Fibroblast of upper back skin (primary cell): ENCODE measurements around the gene IGF2BP1.
"Not testable (repeated sequence)": the region's sequence is repeated elsewhere in the genome, so short reads cannot be mapped to it uniquely, and the experiment has no call there.

Experiments
- DNase-seq: peaks from one replicate; pipeline ENCODE4 v3.0.0-alpha.2; 2013

The IGF2BP1 gene

DNA sequence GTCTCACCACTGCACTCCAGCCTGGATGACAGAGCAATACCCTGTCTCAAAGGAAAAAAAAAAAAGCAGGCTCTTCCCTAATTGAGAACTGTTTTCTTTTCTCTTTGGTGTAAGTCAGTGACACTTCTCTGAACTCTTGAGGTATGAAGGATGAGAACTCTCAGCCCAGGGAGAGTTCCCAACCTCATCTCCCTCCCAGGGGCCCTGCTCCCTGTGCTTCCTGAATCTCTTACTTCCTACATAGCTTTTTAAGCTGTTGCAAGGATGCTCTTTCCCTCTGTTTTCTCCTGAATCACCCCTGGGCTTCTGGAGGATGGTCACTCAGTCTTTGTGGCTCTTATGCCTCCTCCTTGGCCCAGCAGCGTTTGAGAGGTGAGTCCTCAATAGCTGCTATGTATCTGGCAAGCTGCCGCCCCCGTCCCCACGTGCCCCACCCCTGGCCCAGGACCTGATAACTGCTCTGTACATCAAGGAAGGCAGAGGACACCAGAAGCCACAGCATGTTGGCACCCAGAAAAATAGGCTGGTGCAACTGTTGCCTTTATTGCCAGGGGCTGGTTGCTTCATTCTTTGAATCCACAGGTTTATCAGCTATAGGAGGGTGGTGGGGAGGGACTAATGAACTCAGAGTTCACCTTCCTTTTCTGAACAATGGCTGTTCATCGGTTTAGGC, 24.0 kb downstream of the IGF2BP1 start:
- DNase-seq: peak; percentile 79

DNA sequence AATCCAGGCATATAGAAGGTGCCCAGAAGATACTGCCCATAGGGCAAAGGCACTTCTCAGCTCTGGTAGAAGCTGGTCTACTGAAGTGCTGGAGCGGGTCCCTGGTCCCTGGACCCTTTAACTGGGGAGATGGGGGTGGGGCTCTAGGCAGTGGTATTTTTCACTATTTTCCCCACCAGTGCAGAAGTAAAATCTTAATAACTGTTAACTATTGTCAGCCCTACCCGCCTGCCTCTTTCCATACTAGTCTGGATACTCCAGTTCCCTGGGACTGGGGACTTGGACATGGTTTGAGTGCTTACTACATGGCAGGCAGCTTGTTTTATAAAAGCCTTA, 24.6 kb downstream of the IGF2BP1 start:
- no peak for DNase-seq

DNA sequence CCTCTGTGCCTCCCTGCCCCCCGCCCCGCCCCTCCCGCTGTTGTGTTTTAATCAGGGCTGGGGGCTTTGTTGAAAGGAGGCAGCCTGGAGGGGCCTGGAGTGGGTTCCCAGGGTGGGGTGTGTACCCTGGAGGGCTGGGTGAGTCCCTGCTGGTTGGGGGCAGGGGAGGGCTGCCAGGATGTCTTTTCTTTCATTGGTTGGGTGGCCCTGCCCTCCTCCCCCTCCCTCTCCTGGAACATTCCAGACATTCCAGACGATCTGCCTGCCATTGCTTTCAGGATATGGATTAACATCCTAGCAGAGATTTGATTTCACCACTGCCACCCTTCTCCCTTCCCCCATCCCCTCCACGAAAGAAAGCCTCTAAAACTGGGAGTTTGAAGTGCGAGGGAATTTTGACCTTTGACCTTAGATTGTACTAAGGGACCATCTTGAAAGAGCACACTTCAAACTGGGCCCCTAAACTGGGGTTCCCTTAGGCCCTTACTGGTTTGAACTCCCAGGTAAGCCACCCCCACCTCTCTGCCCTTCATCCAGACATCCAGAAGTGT, 25.3 kb downstream of the IGF2BP1 start:
- DNase-seq: peak; percentile 94

DNA sequence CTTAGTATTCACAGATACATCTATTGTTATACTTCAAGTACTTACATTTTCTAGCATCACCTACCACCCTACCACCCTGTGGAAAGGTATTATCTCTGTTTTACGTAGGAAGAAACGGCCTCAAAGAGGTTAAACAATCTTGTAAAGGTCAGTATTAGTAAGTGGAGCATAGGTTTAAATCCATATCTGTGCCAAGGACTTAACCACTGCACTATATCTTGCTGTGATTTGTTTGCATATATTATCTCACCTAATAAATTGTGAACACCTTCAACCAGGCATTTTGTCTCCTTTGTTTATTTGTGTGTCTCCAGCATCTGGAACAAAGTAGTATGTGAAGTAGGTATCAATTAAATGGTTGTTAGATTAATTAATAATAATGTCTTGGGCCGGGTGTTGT, 27.3 kb downstream of the IGF2BP1 start:
- no peak for DNase-seq

DNA sequence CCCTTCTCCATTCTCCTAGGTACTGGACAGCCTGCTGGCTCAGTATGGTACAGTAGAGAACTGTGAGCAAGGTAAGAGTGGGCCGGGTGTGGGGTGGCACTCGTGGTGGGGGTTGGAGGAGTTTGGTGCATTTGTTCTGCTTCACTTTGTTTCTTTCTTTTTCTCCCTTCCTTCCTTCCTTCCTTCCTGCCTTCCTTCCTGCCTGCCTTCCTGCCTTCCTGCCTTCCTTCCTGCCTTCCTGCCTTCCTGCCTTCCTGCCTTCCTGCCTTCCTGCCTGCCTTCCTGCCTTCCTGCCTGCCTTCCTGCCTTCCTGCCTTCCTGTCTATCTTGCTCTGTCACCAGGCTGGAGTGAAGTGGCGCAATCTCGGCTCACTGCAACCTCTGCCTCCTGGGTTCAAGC, 29.3 kb downstream of the IGF2BP1 start:
- DNase-seq: not testable (repeated sequence)

DNA sequence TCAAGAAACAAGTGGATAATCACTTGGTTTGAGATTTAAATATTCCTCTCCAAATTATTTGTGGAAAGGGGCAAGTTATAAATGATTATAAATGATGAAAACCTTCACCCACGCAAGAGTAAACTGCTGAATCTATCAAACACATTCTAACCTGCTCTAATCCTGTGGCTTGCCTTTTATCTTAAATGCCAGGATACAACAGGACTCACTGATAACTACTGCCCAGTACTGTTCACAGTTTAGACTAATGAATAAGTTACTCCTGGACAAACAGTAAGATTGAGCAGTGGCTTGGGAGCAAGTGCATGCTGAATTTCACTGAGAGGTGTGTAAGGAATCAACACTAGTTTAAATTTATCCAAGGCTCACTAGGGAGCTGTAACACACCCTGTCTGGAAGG, 31.1 kb downstream of the IGF2BP1 start:
- no peak for DNase-seq

DNA sequence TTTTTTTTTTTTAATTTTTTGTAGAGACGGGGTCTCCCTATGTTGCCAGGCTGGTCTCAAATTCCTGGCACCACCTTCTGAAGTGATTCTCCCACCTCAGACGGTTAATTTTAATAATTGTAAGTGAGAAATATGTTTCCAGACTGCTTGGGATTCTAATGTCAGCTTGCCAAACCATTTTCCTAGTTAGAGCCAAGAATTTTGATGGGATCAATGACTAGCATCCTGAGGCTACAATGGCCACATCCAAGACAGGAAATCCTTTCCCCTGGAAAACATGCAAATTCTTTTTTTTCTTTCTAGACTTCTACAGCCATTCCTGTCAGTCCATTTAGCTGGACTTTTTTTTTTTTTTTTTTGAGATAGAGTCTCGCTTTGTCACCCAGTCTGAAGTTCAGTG, 32.6 kb downstream of the IGF2BP1 start:
- DNase-seq: peak; percentile 79

DNA sequence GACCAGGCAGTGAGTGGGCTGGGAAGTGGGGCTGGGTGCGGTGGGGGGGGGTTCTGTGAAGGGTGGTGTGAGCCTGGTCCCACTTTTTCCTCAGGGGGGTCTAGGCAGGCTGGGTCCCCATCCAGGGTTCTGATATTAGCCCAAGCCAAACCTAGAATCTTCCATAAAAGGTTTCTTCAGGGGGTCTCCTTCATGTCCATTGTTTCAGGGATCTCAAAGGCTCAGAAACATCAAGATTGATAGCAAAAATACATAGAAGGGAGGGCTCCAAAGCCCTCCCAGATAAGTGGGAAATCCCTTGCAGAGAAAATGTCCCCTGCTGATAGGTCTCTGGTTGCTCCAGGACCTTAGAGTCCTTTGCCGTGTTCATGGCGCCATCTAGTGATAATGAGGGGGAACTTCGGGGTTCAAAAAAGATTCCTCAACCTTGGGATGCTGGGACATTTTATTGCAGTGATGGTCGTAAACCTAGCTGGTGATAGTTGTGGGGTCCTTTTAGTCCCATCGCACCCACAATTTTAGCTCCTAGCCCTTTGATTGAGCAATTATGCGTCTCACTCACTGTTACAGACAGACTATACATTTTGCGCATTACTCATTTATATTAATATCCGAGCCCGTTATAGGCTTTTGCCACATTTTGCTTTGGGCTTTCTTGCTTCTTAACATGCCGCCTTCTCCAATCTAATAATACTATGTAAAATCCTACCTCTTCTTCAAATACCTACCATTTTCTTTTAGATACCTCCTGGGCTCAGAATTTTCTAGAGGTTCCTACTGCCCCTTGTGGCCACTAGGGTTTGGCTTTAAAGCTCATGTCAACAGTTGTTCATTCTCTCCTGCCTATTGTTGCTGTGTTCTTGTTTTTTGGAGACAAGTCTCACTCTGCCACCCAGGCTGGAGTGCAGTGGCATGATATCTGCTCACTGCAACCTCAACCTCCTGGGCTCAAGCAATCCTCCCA, 35.1 kb downstream of the IGF2BP1 start:
- DNase-seq: peak; percentile 84

DNA sequence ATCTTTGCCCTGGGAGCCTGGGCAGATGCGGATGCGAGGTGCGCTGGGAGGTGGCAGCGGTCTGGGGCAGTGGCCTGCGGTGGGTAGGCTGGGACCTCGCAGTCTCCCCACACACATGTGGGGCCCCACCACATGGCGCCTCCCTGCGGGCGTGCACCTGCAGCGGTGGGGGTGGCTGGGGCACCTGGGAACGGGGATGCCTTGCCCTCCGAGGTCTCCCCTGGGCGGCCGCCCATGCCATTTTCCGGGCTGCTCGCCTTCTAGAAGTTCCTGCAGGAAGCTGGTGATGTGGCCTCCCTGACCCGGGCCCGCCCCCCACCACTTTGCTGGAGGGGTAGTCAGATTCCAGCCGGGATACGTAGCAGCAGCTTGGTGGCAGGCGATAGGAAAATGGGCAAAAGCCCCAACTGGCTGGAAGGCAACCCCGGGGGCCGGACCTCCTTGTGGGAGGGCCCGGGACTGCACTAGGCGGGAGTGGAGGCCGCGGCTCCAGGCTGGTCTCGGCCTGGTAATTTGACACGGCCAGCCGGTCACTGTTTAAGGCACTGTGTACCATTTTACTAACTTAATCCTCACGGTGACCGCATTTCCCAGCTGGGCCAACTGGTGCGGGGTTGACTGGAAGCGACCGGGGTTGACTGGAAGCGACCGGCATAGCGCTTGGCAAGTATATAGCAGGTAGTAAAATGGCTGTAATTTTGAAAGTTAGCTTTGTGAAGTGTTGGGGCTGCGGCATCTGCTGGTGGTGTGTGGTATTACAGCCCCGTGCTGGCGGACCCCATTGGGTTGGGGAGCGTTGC, 38.5 kb downstream of the IGF2BP1 start:
- DNase-seq: peak; percentile 41

DNA sequence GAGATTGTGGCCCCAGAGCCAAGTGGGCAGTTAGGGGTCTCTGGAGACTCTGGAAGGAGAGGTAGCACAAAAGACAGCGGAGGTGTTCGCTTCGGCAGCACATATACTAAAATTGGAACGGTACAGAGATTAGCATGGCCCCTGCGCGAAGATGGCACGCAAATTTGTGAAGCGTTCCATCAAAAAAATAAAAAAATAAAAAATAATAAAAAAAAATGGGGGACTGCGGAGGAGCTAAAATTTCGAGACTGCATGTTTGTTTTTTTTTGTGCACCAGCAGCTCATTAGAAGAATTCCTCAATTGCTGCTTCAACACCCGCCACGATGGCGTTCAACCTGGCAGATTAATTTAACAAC, 39.1 kb downstream of the IGF2BP1 start:
- no peak for DNase-seq

DNA sequence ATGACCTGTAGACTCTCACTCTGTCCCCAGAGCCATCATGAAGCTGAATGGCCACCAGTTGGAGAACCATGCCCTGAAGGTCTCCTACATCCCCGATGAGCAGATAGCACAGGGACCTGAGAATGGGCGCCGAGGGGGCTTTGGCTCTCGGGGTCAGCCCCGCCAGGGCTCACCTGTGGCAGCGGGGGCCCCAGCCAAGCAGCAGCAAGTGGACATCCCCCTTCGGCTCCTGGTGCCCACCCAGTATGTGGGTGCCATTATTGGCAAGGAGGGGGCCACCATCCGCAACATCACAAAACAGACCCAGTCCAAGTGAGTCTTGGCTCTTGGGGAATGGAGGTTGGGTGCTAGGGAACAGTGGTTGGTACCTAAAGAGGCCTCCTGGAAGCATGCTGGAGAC, 41.0 kb downstream of the IGF2BP1 start:
- no peak for DNase-seq

DNA sequence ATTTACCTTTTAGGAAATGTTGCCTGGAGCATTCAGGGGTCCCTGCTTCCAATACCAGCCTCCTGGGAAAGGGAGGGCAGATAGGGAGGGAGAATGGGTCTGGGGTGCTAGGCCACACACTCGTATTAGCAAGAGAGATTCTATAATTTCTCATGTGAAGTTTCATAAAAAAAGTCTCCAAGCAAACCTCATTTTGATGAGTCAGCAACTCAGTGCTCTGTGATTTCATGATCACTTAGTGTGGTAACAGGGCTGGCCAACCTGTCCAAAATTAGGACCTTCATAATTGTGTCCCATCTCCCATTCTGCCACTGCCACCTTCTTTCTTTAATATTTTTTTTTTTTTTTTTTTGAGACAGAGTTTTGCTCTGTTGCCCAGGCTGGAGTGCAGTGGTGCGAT, 41.4 kb downstream of the IGF2BP1 start:
- DNase-seq: no peak

DNA sequence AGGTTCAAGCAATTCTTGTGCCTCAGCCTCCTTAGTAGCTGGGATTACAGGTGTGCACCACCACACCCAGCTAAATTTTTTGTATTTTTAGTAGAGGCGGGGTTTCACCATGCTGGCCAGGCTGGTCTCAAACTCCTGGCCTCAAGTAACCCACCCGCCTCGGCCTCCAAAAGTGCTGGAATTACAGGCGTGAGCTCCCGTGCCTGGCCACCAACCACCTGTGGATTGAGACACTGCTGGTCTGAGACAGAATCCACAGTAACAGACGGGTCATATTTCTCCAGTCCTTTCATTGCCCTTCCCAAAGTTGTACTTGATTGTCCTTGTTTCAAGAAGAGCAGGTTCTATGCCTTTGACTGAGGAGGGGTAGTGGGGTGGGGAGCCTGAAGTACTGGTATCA, 42.3 kb downstream of the IGF2BP1 start:
- not testable (repeated sequence) for DNase-seq

DNA sequence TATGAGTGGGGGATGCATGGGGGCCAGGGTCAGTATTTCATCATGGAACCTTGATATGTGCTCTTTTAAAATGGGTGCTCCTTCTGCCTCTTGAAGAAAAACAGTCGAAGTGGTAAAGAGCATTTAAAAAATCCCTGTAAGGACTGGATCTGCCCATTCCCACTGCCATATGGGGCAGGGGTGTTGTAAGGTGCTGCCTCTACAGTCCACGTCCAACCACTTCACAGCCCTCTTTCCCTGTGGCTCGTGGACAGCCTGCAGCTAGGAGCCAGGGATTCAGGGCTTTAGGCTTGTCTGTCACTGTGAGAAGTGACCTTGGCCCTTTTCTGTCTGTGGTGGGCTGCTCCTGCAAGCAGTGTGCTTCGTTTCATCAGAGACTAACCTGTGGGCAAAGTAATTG, 44.3 kb downstream of the IGF2BP1 start:
- DNase-seq: no peak

DNA sequence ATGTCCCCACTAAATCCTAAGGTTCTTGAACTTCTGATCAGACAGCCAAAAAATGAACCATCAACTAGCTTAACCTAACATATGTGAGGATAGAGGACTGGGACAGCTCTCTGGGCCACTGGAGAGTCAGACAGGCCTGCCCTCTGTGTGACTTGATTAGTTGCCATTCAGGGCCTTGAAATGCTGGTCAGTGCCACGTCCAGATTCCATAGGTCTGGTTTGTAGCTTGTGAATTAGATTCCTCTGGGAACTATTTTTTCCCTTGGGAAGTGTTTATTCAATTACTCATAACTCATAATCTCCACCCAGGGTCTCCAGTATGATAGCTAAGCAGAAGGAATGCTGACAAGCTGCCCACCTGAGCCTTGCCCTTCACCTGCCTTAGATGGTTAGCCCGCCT, 48.2 kb downstream of the IGF2BP1 start:
- no peak for DNase-seq

DNA sequence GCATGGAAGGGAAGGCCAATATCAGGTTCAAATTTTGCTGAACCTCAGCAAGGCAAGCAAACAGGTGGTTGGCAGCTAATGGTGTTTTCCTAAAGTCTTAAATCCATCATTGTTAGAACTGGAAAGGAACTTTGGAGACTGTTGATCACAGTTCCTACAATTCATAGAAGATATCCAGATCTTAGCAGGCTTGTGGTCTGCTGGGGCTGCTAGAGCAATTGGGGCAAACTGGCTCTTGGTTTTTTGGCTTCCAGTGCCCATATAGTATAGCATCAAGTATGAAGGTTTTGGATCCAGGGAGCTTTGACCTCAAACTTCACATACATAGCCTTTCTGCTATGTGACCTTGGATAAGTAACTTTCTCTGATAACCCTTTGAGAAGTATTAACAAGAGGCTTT, 49.7 kb downstream of the IGF2BP1 start:
- DNase-seq: no peak

DNA sequence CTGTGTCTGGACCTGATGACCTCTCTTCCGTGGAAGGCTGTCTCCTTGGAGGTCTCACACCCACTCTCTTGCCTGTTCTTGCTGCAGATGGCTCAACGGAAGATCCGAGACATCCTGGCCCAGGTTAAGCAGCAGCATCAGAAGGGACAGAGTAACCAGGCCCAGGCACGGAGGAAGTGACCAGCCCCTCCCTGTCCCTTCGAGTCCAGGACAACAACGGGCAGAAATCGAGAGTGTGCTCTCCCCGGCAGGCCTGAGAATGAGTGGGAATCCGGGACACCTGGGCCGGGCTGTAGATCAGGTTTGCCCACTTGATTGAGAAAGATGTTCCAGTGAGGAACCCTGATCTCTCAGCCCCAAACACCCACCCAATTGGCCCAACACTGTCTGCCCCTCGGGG, 52.1 kb downstream of the IGF2BP1 start:
- no peak for DNase-seq

DNA sequence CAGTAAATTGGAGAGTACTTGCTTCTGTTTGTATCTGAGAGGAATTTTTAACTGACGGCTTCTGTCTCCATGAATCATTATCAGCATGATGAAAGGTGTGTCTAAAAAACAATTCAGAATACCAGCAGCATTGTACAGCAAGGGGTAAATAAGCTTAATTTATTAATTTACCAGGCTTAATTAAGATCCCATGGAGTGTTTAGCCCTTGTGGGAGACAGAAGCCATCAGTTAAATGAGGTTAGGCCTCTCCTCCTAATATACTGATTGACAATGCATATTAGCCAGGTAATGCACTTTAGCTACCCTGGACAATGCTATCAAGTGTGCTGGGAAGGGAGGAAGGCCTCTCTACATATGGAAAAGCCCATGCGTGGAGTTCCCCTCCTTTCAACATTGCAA, 53.4 kb downstream of the IGF2BP1 start:
- no peak for DNase-seq

DNA sequence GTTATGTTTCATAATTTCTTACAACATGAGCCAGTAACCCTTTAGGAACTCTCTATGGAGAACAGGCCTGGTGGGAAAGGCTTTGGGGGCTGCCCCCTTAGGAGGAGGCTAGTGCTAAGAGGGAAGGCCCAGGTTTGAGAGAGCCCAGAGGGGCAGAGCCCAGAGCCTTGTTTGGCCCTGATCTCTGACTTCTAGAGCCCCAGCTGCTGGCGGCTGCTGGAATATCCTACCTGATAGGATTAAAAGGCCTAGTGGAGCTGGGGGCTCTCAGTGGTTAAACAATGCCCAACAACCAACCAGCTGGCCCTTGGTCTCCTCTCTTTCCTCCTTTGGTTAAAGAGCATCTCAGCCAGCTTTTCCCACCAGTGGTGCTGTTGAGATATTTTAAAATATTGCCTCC, 54.1 kb downstream of the IGF2BP1 start:
- DNase-seq: no peak

DNA sequence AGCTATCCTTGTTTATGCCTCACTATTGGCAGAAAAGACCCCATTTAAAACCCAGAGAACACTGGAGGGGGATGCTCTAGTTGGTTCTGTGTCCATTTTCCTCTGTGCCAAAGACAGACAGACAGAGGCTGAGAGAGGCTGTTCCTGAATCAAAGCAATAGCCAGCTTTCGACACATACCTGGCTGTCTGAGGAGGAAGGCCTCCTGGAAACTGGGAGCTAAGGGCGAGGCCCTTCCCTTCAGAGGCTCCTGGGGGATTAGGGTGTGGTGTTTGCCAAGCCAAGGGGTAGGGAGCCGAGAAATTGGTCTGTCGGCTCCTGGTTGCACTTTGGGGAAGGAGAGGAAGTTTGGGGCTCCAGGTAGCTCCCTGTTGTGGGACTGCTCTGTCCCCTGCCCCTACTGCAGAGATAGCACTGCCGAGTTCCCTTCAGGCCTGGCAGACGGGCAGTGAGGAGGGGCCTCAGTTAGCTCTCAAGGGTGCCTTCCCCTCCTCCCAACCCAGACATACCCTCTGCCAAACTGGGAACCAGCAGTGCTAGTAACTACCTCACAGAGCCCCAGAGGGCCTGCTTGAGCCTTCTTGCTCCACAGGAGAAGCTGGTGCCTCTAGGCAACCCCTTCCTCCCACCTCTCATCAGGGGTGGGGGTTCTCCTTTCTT, 56.1 kb downstream of the IGF2BP1 start:
- no peak for DNase-seq

DNA sequence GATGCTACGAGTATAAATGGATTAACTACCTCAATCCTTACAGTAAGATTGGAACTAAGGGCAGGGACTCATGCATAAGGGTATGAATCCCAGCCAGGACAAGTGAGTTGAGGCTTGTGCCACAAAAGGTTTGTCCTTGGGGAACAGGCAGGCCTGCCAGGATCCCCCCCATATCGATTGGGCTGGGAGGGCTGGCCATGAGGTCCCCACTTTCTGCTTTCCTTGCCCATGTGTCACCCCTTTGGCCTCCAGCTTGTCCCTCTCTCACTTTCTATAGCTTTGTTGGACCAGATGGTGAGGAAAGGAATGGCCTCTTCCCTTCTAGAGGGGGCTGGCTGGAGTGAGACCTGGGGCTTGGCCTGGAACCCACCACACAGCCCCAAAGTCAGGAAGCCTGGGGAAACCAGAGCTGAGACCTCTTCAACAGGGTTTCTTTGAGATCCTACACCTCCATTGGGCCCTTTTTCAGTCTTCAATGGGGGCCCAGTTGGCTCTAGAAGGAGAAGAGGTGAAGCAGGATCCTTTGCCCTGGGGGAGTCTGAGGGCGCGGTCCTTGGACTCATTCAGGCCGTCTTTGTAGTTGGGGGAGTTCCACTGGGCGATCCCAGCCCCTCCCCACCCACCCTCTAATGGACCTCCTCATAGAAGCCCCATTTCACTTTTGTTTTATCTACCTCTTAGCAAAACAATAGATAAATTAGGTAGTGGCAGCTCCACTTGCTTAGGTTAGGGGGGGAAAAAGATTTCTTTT, 57.3 kb downstream of the IGF2BP1 start:
- no peak for DNase-seq
